HG02571 (cell line): ENCODE results near the gene MBP.

ENCODE experiments used
- ATAC-seq: cut with Tn5 transposase; IDR thresholded peaks from one replicate; pipeline ENCODE4 v1.9.1; 2021; ENCODE audit warnings: mild to moderate bottlenecking, moderate library complexity; ENCODE audit not compliant: unreplicated experiment

Gene MBP

GRCh38 chr18:77088963-77089722 lies 43.4 kb downstream of the MBP start:
- ATAC-seq, result no peak

GRCh38 chr18:77087393-77088141 lies 45.0 kb downstream of the MBP start:
- ATAC-seq, result no peak

- no peak for ATAC-seq
Observed at GRCh38 chr18:77086656-77087392, 45.8 kb downstream of the MBP start.

GRCh38 chr18:77086034-77086433 lies 46.5 kb downstream of the MBP start:
- ATAC-seq, result no peak

GRCh38 chr18:77084688-77085035 lies 47.9 kb downstream of the MBP start:
- ATAC-seq, result no peak

GRCh38 chr18:77082316-77082955 lies 50.1 kb downstream of the MBP start:
- no peak for ATAC-seq

GRCh38 chr18:77081390-77081778 lies 51.2 kb downstream of the MBP start:
- no peak for ATAC-seq

GRCh38 chr18:77079954-77080682 lies 52.5 kb downstream of the MBP start:
- ATAC-seq, result peak; percentile 92

- no peak for ATAC-seq
Observed at GRCh38 chr18:77079088-77079487, 53.5 kb downstream of the MBP start.

GRCh38 chr18:77078690-77079070 lies 53.9 kb downstream of the MBP start:
- ATAC-seq, result no peak

- no peak for ATAC-seq
Observed at GRCh38 chr18:77077941-77078689, 54.5 kb downstream of the MBP start.

- ATAC-seq, result no peak
Observed at GRCh38 chr18:77077401-77077800, 55.2 kb downstream of the MBP start.

- ATAC-seq, result no peak
Observed at GRCh38 chr18:77076111-77076510, 56.5 kb downstream of the MBP start.

- ATAC-seq, result no peak
Observed at GRCh38 chr18:77074431-77074830, 58.2 kb downstream of the MBP start.

- no peak for ATAC-seq
Observed at GRCh38 chr18:77073336-77074093, 59.1 kb downstream of the MBP start.

GRCh38 chr18:77072566-77072965 lies 60.0 kb downstream of the MBP start:
- no peak for ATAC-seq

GRCh38 chr18:77071711-77072292 lies 60.8 kb downstream of the MBP start:
- no peak for ATAC-seq

- ATAC-seq, result no peak
Observed at GRCh38 chr18:77071061-77071460, 61.5 kb downstream of the MBP start.

- no peak for ATAC-seq
Observed at GRCh38 chr18:77070627-77071026, 62.0 kb downstream of the MBP start.
